ENCODE measurements around the gene TMEM170A.
"Not testable (repeated sequence)": the region's sequence is repeated elsewhere in the genome, so short reads cannot be mapped to it uniquely, and the experiment has no call there.

Gene TMEM170A

DNA sequence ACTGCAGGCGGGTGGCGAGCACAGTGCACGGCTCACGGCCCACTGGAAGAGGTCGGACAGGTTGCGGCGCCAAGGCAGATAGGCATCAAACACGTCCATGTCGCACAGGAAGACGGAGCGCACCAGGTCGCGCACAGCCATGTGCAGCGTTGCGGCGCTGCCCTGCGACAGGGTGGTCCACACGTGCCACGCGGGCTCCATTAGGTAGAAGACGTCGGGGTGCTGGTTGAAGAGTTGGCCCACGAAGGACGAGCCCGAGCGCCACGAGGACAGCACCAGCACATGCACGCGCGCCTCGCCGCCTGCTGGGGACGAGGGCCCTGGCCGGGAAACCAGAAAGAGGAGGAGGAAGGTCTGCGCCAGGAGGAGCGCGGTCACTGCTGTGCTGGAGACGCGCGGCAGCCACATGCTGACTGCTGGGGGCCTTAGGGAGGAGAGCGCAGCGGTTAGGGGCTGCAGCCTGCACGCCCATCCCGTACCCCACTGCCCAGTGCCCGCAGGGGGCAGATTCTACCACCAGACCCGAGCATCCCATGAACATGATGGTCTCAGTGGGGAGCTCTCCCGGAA is 15.0 kb upstream of the TMEM170A start:
- DNase-seq, result no peak

DNA sequence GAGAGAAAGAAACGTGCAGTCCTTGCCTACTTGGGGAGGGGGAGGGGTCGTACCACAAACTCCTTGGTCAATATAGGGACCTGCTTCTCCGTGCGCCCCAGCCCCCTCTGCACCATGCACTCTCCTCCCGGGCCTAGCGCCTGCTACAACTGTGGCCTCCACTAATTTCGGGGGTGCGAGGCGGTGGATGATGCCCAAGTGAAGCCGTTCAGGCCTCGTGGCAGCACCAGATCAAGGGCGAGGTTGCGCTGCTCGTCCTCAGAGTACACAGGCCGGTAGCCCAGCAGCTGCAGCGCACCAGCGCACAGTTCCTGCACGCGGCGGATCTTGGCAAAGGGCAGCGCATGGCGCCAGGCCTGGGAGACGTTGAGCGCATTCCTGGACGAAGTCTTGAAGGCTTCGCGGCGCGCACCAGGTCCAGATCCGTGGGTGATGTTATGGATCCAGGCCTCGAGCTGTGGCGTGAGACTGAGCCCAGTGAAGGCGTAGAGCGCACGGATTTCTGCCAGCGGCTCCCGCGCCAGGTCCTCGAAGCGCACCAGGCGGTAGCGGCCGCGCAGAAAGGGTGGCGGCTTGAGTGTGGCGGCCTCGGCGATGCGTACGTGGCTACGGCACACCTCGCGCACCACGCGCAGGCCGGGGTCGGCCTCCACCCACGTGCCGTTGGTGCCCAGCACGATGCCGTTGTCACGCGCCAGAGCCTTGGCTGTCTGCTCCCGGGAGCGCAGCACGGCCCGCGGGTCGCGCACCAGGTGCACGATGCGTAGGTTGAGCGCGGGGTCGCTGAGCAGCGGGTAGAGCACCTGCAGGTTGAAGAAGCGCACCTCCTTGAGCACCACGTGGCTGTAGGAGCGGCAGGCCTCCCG is 14.2 kb upstream of the TMEM170A start:
- DNase-seq, result no peak

DNA sequence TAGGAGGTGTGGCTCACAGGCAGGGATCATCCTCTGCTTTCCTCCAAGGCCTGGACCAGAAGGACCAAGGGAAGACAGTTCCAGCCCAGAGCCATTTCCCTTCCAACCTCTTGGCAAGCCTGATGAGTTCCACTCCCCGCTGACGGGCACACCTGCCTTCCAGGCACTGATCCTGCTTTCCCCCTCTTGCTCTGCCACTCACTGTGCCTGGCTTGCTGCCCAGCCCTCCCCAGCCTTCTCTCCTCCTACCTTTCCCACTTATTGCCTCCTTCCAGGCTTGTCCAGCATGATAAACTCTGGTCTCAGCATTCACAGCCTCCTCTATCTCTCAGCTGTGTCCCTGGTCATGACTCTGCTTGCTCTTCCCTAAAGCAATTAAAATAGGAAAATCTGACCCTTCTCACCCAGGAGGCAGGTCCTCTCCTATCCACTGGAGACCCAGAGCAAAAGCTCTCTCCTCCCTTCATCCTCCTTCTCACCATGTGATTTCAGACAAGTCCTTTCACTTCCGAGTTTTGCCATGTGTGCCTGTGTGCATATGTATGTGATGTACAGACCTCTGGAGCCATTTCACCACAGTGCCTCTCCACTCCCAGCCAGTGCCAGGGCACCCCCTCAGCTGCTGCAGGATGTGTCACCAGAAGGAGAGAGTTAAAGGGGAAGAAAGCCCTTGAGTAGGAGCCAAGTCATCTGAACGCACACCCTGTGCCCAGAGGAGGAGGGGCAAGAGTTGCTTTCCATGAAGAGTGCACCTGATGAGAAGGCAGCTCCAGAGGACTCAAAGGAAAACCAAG is 13.4 kb upstream of the TMEM170A start:
- DNase-seq, result peak; percentile 74

GRCh38 chr16:75476817-75477216 is 12.3 kb upstream of the TMEM170A start:
- DNase-seq, result no peak

- DNase-seq, result no peak
Measured at GRCh38 chr16:75475420-75475847, 10.9 kb upstream of the TMEM170A start.

- DNase-seq, result no peak
Measured at GRCh38 chr16:75472908-75473877, 8.7 kb upstream of the TMEM170A start.

- peak; percentile 63 for DNase-seq
Measured at GRCh38 chr16:75471723-75472633, 7.5 kb upstream of the TMEM170A start.

GRCh38 chr16:75466760-75467159 is 2.3 kb upstream of the TMEM170A start:
- no peak for DNase-seq

DNA sequence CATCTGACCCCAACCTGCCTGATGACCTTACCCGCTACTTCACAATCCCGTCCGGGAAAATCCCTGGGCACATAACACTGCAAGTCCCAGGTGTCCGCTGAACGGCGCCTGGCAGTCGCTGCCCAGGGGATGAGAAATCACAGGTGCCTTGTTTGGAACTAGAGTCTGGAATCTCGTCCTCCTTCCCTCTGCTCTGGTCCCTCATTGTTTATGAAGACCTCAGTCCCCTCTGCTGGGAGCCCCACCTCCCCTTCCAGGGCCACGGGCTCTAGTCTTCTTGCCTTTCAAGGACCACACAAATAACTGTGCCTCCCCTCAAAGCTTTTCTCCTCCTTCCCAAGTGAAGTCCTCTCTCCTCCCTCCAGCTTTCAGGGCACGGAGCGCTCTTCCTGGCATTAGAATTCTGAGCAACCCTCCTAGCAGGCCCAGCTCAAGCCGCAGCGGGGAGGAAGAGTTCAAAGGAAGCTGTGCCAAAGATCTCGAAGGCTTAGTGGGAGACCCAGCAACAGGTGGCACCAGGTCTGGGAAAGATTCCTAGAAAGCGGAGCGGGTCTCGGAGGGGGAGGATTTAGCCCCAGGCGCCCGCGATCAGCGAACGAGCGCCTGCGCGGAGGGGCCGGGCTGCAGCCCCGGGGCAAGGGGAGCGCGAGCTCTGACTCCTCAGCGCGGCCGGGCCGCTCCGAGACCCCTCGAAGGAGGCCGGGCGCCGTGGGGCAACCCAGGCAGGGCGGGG is 934 bp downstream of the TMEM170A start:
- DNase-seq, result peak; percentile 79

- DNase-seq, result no peak
Measured at GRCh38 chr16:75462806-75463205, 1.7 kb downstream of the TMEM170A start.

- DNase-seq, result peak; percentile 21
Measured at GRCh38 chr16:75461575-75461974, 2.9 kb downstream of the TMEM170A start.

GRCh38 chr16:75460446-75460845 is 4.0 kb downstream of the TMEM170A start:
- DNase-seq, result no peak

- no peak for DNase-seq
Measured at GRCh38 chr16:75459691-75460090, 4.8 kb downstream of the TMEM170A start.

GRCh38 chr16:75458439-75458838 is 6.0 kb downstream of the TMEM170A start:
- no peak for DNase-seq

- peak; percentile 2 for DNase-seq
Measured at GRCh38 chr16:75458029-75458428, 6.5 kb downstream of the TMEM170A start.

- no peak for DNase-seq
Measured at GRCh38 chr16:75457485-75458021, 6.9 kb downstream of the TMEM170A start.

DNA sequence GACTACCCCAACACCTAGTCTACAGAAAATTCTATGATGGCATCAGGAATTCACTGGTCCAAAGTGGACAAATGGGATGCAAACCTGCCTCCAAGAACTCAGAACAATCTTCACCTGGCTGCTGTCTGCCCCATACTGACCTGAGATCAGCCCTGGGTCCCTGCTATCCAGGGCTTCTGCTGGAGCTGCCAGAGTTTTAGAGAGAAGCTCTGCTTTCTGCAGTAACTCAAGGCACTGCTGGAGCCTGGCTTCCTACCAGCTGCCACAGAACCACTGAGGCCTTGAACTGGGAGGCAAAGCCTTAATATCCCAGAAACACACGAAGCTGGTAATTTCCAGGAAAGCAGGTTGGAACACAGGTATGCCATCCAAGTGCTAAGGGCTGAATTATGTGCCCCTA is 7.5 kb downstream of the TMEM170A start:
- no peak for DNase-seq

DNA sequence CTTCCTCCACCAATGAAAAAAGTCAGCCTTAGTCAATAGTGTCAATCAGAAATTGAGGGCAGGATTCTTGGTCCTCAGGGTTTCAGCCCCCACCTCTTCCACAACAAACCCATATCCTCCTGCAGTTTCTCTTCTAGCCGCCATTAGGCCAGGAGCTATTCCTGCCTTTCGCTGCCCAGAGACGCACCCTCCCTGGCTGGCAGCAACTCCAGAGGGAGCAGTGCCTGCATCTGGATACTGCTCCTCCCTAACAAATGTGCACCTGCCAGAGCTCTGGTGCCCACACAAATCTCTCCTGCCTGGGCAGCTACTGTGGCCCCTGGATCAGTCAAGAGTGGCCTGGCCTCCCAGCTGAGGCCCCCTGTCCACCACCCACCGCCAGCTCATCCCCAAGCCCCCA is 8.0 kb downstream of the TMEM170A start:
- not testable (repeated sequence) for DNase-seq

DNA sequence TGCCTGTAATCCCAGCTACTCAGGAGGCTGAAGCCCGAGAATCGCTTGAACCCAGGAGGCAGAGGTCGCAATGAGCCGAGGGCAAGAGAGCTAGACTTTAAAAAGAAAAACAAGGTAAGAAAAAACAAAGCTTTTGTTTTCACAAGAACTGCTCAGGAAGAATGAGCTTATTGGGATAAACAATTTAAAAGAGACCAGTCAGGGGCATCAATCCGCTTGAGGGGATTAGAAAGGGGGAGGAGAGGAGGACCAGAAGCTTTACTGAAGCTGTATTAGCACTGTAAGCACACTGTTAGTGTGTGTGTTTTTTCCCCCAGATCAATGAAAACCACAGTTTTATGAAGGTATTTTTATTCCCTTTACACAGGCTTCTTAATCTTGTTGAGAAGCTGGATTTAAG is 8.8 kb downstream of the TMEM170A start:
- no peak for DNase-seq

DNA sequence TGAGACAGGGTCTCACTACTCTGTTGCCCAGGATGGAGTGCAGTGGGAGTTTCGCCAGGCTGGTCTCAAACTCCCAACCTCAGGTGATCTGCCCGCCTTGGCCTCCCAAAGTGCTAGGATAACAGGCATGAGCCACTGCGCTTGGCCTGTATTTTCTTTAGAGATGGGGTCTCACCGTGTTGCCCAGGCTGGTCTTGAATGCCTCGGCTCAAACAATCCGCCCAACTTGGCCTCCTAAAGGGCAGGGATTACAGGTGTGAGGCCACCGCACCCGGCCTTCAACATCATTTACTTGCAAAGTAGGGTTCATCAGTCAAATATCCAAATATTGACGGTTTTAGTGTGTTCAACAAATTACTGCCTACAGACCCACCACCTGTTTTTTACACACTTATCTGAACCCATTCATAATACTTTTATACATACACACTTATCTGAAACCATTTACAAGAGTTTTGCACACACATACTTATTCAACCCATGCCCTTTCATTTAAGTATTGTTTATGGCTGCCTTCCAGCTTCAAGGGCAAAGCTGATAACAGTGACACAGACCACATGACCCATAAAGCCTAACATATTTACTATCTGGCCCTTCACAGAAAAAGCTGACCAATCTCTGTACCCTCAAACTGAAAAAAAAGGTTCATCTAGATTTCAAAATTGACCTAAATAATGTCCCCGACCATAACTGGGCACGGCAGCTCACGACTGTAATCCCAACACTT is 11.9 kb downstream of the TMEM170A start:
- DNase-seq, result no peak

Measured in NCI-H69 (cell line).